ENCODE data around the gene PLCB4. TPM values are rescaled to one million over a fixed set of nuclear protein-coding genes. Genes with fewer than 3 reads are reported as not detected.

PLCB4 gene
- total RNA-seq, 4 donors from 2014 or later = 3.5 to 30.5 (median 17.5) TPM

DNA sequence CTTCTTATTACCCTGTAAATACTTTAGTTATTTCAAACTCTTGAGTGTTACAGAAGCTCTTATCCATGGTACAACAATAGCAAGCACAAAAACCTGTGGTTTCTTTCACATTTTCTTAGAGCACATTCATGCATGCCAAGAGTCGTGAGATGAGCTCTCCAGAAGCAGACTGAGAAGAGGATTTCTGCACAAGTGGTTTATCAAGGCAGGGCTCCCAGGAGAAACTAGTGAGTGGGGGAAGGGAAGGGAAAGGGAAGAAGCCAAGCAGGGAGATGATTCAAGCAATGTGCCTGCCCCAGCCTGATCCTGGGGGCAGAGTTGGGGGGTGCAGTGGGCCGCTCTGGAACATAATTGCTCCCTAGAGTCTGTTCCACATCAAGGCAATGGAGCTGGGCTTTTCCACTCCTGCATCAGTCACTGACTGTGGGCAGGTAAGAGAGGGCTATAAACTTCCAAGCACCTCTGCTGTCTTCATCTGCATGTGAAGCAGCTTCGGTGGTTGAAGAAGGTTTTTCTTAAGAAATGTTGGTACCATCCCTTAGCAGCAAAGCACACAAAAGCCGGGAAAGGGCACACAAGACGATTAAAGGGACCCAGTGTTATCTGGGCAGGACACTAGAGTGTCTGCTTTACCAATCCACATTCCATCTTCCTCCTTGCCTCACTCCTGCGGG lies 152.1 kb downstream of the PLCB4 start:
- no peak for DNase-seq
- no peak for TF ChIP-seq POLR2A (IDR thresholded peaks at IDR 0.05)
- TF ChIP-seq, protein P1, sequence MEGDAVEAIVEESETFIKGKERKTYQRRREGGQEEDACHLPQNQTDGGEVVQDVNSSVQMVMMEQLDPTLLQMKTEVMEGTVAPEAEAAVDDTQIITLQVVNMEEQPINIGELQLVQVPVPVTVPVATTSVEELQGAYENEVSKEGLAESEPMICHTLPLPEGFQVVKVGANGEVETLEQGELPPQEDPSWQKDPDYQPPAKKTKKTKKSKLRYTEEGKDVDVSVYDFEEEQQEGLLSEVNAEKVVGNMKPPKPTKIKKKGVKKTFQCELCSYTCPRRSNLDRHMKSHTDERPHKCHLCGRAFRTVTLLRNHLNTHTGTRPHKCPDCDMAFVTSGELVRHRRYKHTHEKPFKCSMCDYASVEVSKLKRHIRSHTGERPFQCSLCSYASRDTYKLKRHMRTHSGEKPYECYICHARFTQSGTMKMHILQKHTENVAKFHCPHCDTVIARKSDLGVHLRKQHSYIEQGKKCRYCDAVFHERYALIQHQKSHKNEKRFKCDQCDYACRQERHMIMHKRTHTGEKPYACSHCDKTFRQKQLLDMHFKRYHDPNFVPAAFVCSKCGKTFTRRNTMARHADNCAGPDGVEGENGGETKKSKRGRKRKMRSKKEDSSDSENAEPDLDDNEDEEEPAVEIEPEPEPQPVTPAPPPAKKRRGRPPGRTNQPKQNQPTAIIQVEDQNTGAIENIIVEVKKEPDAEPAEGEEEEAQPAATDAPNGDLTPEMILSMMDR (IDR thresholded peaks at IDR 0.05) = no peak
- Histone ChIP-seq H3K27ac (no peak overlapping the region), H3K4me1 (no peaks in the 10 kb centered on the region), H3K36me3 (no peaks in the 10 kb centered on the region), H3K4me3 (no peak overlapping the region), H3K27me3 (no peaks in the 10 kb centered on the region), H3K9me3 (no peaks in the 10 kb centered on the region)

DNA sequence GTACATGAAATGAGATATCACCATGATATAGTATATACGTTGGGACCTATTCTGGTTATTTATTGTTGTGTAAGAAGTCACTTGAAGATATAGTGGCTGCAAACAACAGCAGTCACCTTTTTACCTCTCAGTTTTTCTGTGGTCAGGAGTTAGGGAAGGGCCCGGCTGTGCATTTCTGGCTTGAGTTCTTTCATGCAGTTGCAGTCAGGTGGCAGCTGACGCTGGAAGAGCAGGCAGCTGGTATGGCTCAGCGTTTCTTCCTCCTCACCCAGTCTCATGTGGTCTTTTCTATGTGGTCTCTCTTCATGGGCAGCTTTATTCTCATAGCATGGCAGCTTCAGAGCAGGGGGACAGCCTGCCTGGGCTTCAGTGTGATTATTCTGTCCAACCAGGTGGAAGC lies 154.4 kb downstream of the PLCB4 start:
- Histone ChIP-seq H3K9me3 (no peaks in the 10 kb centered on the region), H3K27ac (no peak overlapping the region), H3K36me3 (no peaks in the 10 kb centered on the region), H3K4me1 (no peaks in the 10 kb centered on the region), H3K4me3 (no peak overlapping the region), H3K27me3 (no peaks in the 10 kb centered on the region)
- TF ChIP-seq, protein P1 (IDR thresholded peaks at IDR 0.05) = no peak
- no peak for TF ChIP-seq POLR2A (IDR thresholded peaks at IDR 0.05)
- DNase-seq = no peak

DNA sequence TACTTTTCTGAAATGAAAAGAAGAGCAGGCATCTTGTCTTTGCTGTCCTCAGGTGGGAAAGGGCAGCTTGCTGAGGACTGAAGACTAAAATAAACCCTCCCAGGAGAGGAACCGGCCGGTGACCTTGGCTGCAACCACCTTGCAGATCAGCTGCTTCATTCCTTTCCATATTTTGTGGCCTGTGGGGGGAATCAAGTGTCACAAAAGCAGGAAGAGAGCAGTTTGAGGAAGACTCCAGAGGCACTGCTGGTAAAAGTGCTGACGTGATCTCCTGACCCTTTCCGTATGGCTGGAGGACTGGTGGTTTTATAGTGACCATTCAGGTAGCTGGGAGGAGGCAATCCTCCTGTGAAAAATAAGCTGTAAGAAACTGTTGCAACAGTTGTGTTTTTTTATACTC lies 157.0 kb downstream of the PLCB4 start:
- Histone ChIP-seq H3K9me3 (no peaks in the 10 kb centered on the region), H3K36me3 (no peaks in the 10 kb centered on the region), H3K27ac (no peak overlapping the region), H3K27me3 (no peaks in the 10 kb centered on the region), H3K4me3 (no peak overlapping the region), H3K4me1 (no peaks in the 10 kb centered on the region)
- TF ChIP-seq POLR2A (IDR thresholded peaks at IDR 0.05) = no peak
- TF ChIP-seq, protein P1 (IDR thresholded peaks at IDR 0.05) = no peak
- no peak for DNase-seq

DNA sequence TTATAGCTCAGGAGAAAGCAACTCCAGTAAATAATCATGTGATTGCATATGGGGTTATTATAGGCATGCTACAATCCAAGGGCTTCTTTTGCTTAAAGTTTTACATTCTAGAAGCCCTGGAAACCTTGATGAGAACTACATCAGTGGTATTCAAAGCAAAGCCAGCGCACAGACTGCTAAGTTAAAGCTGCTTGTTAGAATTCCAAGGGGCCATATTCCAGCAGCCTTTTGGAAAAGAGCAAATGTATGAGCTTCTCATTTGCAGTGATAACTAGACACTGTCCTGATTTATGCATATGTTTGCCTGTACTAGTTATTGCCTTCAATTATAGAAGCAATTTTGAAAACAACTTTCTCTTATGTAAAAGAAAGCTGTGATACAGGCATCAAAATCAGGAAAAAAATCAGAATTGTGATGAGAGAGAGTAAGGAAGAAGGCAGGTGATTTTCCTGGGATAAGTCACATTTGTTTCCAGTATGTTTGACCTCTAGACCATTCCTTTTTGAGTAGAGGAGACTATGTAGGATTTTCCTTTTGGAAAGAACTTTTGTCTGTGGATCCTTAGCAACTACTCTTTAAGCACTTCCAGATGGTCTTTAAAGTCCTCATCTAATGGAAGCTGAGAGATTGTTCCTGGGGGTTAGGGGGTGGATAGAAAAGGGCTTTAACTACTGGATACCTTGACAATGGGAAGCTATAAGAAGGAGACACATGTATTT lies 159.2 kb downstream of the PLCB4 start:
- Histone ChIP-seq H3K4me1 (no peaks in the 10 kb centered on the region), H3K27me3 (no peaks in the 10 kb centered on the region), H3K9me3 (no peaks in the 10 kb centered on the region), H3K4me3 (no peak overlapping the region), H3K36me3 (no peaks in the 10 kb centered on the region), H3K27ac (no peak overlapping the region)
- TF ChIP-seq POLR2A (IDR thresholded peaks at IDR 0.05) = no peak
- TF ChIP-seq, protein P1 (IDR thresholded peaks at IDR 0.05) = no peak
- DNase-seq = no peak

DNA sequence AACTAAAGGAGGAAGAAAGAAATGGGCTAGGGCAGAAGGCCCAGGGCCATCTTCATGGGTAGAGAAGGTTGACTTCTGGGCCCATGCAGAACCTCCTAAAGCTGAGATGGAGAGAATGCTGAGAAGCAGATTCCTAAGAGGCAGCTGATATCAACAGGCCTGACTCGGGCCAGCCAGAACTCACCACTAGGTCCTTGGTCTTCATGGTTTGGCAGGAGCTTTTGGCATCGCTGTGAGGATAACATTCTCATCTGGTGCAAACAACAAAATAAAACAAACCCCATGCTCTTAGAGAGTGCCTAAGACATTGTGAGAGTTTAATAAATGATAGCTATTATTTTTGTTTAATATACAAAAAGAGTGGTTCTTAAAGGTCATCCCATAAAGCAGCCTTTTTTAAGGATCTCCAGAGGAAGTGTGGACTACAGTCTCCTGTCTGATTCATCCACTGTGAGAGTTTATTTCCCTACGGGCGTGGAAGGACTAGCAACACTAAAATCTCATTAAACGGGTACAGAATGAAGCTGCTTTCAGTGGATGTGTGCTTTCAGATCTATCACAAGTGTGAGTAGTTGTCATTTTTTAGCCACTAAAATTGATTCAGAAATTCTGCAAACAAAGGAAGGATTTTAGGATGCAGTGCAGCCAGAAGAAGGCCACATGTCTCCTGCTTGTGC lies 160.0 kb downstream of the PLCB4 start:
- Histone ChIP-seq H3K4me1 (no peaks in the 10 kb centered on the region), H3K27ac (no peak overlapping the region), H3K4me3 (no peak overlapping the region), H3K27me3 (no peaks in the 10 kb centered on the region), H3K36me3 (no peaks in the 10 kb centered on the region), H3K9me3 (no peaks in the 10 kb centered on the region)
- no peak for DNase-seq
- TF ChIP-seq POLR2A (IDR thresholded peaks at IDR 0.05) = no peak
- TF ChIP-seq, protein P1 (IDR thresholded peaks at IDR 0.05) = no peak
